WERI-Rb-1 (cell line): Measurements from ENCODE around the gene PPOX.

Experiments
- DNase-seq: peaks from one replicate; pipeline ENCODE4 v3.0.0-alpha.2; 2020
- H3K27ac ChIP-seq: fragments of 250-450 bp; sonication (Bioruptor Pico); 2 replicates; pipeline ENCODE4 v1.5.1; 2020; ENCODE audit warnings: mild to moderate bottlenecking, moderate library complexity
- H3K27me3 ChIP-seq: fragments of 250-450 bp; sonication (Bioruptor Pico); 2 replicates; pipeline ENCODE4 v1.5.1; 2021; ENCODE audit warnings: mild to moderate bottlenecking, low read depth, moderate library complexity; ENCODE audit not compliant: insufficient read depth, severe bottlenecking
- H3K36me3 ChIP-seq: fragments of 250-450 bp; sonication (Bioruptor Pico); 2 replicates; pipeline ENCODE4 v1.5.1; 2020; ENCODE audit warnings: mild to moderate bottlenecking, moderate library complexity
- H3K4me3 ChIP-seq: 2 replicates; pipeline ENCODE4 v1.5.1; 2011; ENCODE audit warnings: low read depth, mild to moderate bottlenecking, control low read depth, low read length
- H3K9me3 ChIP-seq: fragments of 250-450 bp; sonication (Bioruptor Pico); 2 replicates; pipeline ENCODE4 v1.5.1; 2021; ENCODE audit warnings: mild to moderate bottlenecking, moderate library complexity; ENCODE audit not compliant: severe bottlenecking
- TF ChIP-seq, protein P1 (sequence below): IDR thresholded peaks from 2 replicates; pipeline ENCODE4 v1.5.1; 2011; ENCODE audit warnings: low read depth, mild to moderate bottlenecking, control low read depth, inconsistent platforms, low read length

The PPOX gene

DNA sequence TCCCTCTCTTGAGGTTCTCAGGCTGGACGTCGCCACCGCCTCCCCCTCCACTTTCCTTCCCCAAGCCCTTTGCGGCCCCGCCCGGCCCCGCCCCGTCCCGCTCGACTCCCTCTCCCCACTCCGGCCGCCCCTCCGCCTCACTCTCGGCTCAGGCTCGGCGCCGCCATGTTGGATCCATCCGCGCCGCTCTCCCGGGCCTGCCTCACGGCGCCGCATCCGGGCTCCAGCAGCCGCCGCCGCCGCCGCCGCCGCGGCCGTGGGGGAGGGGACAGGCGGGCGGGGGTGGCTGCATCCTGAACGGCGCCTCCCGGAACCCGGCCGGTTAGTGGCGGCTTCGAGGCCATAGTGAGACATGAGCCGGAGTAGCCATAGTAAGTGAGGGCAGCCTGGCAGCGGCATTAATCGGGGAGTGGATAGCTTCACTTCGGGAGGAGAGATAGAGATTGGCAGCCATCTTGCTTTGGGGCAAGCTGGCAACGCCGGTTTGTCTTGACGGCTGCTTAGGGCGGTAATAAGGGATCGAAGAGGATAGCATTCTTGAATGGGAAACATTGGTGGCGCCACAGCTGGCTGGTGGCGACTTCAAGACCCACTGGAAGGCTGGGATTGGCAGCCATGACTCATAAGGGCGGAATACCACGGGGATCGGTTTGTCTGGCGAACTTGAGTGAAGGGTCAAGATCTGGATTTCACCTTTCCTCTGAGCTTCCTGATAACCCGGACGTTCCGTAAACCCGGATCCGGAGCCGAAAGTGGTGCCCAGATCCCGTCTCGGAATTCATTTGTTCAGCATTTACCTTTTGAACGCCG lies 33.6 kb upstream of the PPOX start, which contains the start of gene DEDD:
Gene DEDD, minus strand, starts transcription at position 258 of the 810 bp plus-strand sequence. CDS start 8,205 bp downstream, outside the sequence.
- H3K27ac ChIP-seq, result peak within 1 kb of the TSS; percentile 95
- DNase-seq, result peak; percentile 99
- no peaks in the 10 kb centered on the region for H3K27me3 ChIP-seq
- TF ChIP-seq, protein P1, sequence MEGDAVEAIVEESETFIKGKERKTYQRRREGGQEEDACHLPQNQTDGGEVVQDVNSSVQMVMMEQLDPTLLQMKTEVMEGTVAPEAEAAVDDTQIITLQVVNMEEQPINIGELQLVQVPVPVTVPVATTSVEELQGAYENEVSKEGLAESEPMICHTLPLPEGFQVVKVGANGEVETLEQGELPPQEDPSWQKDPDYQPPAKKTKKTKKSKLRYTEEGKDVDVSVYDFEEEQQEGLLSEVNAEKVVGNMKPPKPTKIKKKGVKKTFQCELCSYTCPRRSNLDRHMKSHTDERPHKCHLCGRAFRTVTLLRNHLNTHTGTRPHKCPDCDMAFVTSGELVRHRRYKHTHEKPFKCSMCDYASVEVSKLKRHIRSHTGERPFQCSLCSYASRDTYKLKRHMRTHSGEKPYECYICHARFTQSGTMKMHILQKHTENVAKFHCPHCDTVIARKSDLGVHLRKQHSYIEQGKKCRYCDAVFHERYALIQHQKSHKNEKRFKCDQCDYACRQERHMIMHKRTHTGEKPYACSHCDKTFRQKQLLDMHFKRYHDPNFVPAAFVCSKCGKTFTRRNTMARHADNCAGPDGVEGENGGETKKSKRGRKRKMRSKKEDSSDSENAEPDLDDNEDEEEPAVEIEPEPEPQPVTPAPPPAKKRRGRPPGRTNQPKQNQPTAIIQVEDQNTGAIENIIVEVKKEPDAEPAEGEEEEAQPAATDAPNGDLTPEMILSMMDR, result peak; percentile 37
- peak within 1 kb of the TSS; percentile 79 for H3K4me3 ChIP-seq
- peaks cover 41% of the 10 kb centered on the region for H3K36me3 ChIP-seq
- no peaks in the 10 kb centered on the region for H3K9me3 ChIP-seq

DNA sequence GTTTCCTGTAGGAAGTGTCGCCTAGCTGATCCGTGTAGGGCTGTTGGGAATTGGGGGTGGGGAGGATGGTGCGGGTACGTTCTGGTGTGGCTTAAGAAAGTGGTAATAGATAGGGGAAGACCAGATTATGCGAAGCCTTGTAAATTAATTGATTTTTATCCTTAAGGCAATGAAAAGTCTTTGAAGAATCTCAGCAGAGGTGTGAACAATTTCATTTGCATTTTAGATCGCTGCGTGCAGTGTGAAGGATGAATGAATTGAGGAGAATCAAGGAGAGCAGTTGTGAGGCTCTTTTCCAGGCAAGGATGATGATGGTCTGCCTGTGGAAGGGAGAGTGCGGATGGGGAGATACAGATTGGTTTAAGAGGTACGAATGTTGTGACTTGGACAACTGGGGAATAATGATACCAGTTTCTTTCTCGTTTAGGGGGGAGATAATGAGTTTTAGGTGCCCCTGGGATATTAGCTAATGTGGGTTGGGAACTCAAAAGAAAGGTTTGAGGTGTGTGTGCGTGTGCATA lies 32.9 kb upstream of the PPOX start:
- H3K27me3 ChIP-seq, result no peaks in the 10 kb centered on the region
- peak overlapping the region; percentile 95 for H3K27ac ChIP-seq
- H3K9me3 ChIP-seq, result no peaks in the 10 kb centered on the region
- H3K36me3 ChIP-seq, result peaks cover 35% of the 10 kb centered on the region
- H3K4me3 ChIP-seq, result peak overlapping the region; percentile 79
- DNase-seq, result no peak
- TF ChIP-seq, protein P1, result no peak

- Histone ChIP-seq H3K27ac (no peak overlapping the region), H3K4me3 (no peak overlapping the region), H3K27me3 (no peaks in the 10 kb centered on the region), H3K9me3 (no peaks in the 10 kb centered on the region), H3K36me3 (peaks cover 11% of the 10 kb centered on the region)
- TF ChIP-seq, protein P1, result no peak
- no peak for DNase-seq
Measured at GRCh38 chr1:161137881-161138280, 28.3 kb upstream of the PPOX start.

GRCh38 chr1:161138431-161138830 lies 27.8 kb upstream of the PPOX start:
- Histone ChIP-seq H3K36me3 (peaks cover 11% of the 10 kb centered on the region), H3K27me3 (no peaks in the 10 kb centered on the region), H3K27ac (no peak overlapping the region), H3K4me3 (no peak overlapping the region), H3K9me3 (no peaks in the 10 kb centered on the region)
- TF ChIP-seq, protein P1, result no peak
- no peak for DNase-seq

DNA sequence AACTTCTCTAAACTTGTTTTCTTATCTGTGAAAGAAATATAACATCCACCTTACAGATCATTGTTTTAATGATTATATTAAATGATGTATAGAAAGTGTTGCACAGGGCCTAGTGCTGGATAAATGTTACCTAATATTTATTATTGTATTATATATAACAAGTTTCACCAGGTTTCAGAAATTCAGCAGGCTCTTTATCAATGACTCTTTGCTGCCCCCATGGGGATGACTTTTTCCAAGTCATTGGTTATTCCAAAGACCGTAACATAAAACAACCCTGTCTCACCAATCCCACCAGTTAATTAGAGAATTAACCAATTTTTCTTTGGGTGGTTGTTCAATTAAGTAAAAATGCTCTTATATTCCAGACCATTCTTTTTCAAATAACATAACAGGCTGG lies 26.5 kb upstream of the PPOX start:
- Histone ChIP-seq H3K9me3 (no peaks in the 10 kb centered on the region), H3K27ac (no peak overlapping the region), H3K27me3 (no peaks in the 10 kb centered on the region), H3K36me3 (peaks cover 4% of the 10 kb centered on the region), H3K4me3 (no peak overlapping the region)
- peak; percentile 51 for DNase-seq
- TF ChIP-seq, protein P1, result peak; percentile 51
